ENCODE results near the gene TMEM223. TPM values are rescaled to one million over a fixed set of nuclear protein-coding genes. Genes with fewer than 3 reads are reported as not detected.

TMEM223 gene
- 42.2 and 53.8 TPM in 2 replicates for total RNA-seq

DNA sequence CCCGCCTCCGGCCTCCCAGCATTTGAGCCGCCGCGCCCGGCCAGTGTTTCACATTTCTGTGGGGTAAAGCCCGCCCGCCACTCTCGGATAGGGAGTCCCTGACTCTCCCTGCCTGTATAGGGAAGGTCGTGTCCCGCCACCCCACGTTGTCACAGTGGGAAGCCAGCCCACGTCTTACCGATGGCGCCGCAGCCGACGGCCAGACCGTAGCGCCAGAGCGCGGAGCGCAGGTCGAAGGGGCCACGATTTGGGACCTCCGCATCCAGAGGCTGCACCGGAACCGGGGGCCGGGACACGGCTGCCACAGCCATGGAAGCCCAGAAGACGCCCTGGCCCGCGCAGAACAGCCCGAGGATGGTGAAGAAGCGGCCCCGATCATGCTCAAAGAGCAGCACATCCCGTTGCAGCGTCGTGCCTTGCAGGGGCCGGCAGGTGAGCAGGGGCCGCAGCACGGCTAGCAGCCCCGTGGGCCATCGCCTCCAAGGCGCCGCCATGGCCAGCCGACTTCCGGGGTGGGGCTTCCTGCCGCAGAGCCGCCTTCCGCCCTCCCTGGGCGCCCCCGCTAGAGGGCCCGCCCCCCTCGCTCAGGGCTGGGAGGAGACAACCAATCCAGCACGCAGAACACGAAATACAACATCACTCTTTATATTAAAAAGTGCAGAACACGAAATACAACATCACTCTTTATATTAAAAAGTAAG, at the start of gene TMEM223:
Gene TMEM223 (minus strand): TSS at position 506 of the 701 bp plus-strand sequence. CDS start 12 bp downstream, at position 494.

DNA sequence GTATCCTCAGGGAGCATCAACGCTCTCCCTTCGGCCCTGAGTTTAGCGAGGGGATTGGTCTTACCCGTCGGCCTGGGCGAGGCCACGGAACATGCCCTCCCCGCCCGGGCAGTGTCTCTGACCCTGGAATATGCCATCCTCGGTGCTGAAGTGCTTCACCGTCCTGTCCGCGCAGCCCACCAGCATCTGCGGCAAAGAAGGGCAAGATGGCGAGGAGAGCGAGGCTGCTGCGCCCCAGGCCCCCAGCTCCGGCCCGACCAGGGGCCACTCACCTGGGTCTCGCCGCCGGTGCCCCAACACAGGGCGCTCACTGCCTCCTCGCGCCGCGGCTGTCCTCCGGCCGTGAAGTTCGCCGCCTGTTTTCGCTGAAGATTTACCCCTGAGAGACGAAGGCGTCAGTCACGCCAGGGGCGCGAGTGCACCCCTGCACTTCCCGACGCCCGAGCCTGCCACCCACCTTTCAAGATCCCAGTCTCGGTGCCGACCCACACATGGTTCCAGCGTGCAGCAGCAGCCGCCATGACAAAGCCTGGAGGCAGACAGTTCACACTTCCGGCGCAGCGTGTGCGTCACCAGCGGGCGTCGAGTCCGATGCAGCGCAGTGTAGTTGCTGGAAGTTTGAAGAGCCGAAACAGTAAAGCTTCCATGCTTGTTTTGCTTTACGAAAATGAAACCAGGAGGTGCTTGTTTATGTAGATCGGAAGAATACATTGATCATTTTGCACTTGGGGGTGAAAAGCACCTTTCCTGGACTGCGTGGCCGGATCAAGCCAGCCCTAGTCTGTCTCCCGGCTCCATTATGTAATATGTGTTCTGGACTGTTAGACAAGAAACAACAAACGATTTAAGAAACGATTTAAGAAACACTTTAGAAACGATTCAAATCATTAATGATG, 47.5 kb upstream of the TMEM223 start, which contains the start of gene WDR74:
Gene WDR74 (minus strand): TSS at position 541 of the 896 bp plus-strand sequence. CDS start 20 bp downstream, at position 521.

DNA sequence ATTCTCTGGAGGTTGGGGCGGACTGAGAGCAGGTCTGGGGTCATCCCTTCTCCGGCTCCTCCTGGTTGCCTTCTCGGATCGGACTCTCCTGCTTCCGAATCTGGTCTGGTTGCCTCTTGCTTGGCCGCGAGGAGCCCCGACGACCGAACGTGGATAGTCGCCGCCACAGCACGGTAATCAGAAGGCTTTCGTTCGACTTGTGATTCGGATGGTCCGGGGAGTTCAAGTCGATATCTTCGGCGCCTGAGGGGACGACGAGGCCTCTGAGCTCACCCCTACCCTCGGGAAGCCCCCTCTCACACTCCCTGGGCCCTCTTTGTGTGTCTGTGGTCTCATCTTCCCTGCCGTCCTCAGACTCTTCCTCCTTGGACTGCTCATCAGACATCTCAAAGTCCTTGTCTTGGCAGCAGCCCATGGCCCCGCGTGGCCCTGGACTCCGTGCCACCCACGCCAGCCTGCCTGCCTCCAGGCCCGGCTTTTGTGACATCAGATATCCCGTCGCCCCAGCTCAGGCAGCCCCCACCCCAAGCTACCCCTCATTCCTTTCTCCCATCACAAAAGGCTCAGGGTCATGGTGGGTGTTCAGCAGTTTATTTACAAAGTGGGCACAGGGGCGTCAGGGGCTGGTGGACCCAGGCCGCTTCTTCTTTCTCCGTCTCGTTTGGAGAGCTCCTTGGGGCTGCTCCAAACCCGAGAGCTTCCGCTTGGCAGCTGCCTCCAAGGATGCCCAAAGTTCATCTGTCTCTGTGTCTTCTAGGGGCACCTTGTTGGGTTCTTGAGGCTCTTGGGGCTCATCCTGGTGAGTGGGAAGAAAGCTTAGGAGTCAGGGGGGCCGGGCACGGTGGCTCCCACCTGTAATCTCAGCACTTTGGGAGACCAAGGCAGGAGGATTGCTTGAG, 40.8 kb upstream of the TMEM223 start, which contains the start of gene TEX54:
Gene TEX54 (minus strand): TSS at position 506 of the 899 bp plus-strand sequence.

GRCh38 chr11:62831520-62832335, 39.9 kb upstream of the TMEM223 start, which contains the start of gene STX5:
Gene STX5 (minus strand): TSS chr11:62832051. CDS start chr11:62831243, 808 bp downstream.

DNA sequence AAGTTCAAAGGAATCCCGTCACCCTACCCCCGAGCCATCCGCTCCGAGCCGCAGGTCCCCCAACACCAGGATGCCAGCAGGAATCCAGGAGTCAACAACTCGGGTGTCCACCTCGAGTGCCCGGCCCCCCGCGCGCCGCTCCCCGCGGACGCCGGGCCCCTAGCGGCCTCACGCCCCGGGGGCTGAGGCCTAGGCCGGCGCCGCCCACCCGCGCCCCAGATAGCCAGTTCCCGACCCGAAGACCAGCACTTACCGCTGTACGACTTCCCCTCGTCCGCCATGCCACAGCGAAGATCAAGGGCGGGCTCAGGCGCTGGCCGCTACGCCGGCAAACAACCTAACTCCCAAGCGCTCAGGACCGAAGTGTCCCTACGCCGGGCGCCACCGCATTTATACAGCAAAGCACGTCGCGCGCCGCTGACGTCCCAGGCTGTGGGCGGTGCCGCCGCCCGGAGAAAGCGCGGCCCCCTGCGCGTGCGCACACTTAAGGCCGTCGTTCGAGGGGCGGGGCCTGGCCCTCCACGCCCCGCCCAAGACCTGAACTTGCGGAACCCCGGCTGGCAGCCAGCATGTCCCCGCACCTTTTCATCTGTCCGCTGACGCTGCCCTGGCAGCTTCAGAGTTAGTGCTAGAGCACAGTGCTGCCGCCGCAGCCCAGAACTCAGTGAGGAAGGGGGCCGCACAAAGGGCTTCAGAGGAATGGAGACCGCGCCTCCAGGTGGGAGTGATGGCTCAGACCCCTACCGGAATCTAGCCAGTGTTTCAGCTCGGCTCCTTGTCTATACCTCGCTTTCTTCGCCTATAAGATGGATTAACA, 13.5 kb upstream of the TMEM223 start, which contains the start of gene NXF1:
Gene NXF1 (minus strand): TSS at position 365 of the 817 bp plus-strand sequence. CDS start 84 bp downstream, at position 281.

DNA sequence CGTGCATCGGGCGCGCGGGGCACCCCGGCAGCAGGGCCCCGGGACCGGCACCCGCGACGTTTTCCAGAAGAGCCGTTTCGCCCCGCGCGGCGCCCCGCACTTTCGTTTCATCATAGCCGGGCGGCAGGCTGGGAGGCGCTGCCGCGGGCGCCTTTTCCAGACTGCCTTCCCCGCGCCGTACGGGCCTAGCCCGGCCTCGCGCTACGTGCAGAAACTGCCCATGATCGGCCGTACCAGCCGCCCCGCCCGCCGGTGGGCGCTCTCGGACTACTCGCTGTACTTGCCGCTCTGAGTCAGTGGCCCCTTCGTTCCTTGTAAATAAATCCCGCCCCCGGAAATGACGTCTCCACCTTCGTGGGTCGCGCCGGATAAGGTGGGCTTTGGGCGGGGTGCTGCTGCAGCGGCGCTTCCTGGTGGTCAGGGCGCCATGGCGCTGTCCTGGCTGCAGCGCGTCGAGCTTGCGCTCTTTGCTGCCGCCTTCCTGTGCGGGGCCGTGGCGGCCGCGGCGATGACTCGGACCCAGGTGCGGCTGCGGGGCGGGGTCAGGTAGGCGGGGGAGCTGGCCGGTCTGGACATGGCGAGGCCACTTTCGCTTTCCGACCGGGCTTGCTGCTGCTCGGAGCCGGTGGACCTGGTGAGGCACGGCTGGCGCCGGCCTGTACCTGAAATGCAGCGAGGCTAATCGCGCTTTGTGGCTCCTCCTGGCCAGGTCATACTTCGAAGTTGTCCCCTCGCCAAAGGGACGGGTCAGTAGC, 4.6 kb downstream of the TMEM223 start, which contains the start of gene TMEM179B:
Gene TMEM179B (plus strand): TSS at position 398 of the 755 bp plus-strand sequence. CDS start 30 bp downstream, at position 428.

DNA sequence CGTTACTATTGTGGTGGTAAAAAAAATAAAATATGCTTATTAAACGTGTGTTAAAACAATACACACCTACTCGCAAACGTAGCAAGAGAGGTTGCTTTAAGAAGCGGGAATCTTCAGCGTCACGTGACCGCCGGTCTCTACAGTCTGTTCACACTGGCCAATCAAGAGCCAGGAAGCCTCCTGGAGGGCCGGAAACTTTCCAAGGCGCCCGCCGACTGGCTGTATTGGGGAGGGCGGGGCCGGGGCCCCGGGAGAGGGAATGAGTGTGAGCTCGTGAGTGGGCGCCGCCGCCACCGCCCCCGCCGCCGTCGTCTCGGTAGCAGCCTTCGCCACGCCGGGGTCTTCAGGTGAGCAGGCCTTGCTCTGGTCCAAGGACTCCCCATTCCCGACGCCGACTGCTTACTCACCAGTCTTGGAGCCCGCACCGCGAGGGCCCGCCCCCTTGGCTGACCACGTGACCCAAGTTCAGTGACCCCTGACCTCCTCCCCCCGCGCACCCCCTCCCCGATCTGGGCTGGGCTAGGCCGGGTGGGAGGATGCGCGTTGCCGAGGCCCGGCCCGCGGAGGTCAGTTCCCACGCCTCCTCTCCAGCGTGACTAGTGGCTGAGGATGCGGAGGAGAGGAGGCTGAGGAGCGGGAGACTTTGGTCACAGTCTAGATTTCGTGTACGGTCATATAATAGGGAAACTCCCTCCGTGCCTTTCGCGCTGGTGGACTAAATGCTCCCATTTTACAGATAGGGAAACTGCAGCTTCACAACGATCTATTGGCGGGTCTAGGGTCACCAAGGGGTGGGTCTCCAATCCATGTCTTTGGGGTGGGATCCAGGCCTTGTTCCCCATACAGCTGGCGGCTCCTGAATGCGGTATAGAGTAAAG, 20.4 kb downstream of the TMEM223 start, which contains the start of gene TAF6L:
Gene TAF6L (plus strand): TSS at position 253 of the 878 bp plus-strand sequence. CDS start 4,388 bp downstream, outside the sequence.

DNA sequence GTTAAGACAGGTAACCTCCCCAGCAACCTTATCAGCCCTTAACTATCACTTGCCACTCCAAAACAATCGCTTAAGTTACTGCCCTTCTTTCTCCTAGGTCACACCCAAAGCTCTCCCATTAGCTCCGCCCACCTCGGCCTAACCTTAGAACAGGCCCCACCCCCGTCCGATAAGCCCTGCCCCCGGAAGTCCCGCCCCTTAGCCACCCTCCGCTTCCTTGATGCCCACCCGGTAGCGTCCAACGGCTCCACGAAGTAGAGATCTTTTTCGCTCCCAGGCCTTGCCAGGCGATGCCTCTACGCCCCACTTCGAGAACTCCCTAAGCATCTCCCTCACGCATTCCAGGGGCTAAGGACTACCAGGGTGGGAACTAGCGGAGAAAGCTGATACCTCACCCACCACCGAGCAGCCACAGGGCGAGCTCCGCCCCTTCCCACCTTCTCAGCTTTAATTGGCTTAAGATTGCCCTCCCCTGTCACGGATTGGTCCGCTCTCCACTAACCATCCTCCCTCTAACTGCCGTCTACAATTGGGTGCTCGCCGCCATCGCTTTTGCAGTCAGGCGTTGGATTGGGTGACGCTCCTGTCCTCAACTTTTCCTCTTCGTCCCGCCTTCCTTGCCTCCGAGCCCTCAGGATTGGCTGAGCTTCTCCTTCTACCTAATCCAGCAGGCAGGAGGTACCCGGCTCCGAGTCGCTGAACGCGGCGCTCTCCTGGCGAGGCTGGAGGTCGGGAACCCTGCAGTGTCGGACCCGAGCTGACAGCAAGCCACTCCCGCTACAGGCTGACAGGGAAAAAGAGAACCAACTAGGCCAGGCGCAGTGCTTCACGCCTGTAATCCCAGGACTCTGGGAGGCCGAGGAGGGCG, 37.8 kb downstream of the TMEM223 start, which contains the start of gene ZBTB3:
Gene ZBTB3 (minus strand): TSS at position 425 of the 868 bp plus-strand sequence. CDS start 496 bp downstream, outside the sequence.

Other genes with a start within 250 kb of the TMEM223 start
- 176 and 366 TPM in 2 replicates for gene AHNAK, start 245.2 kb downstream of the TMEM223 start, total RNA-seq
- 1,936 and 2,201 TPM in 2 replicates for gene EEF1G, start 218.1 kb downstream of the TMEM223 start, total RNA-seq
- gene TUT1, start 200.5 kb downstream of the TMEM223 start, total RNA-seq: 8.4 and 13.9 TPM in 2 replicates
- gene MTA2, start 190.1 kb downstream of the TMEM223 start, total RNA-seq: 97.5 and 169 TPM in 2 replicates
- 20.2 and 28.7 TPM in 2 replicates for gene EML3, start 179.2 kb downstream of the TMEM223 start, total RNA-seq
- gene ROM1, start 178.7 kb downstream of the TMEM223 start, total RNA-seq: 1.7 and 2.3 TPM in 2 replicates
- gene B3GAT3, start 170.0 kb downstream of the TMEM223 start, total RNA-seq: 42.0 and 47.1 TPM in 2 replicates
- 188 TPM in 2 replicates for gene GANAB, start 145.4 kb downstream of the TMEM223 start, total RNA-seq
- gene INTS5, start 138.7 kb downstream of the TMEM223 start, total RNA-seq: 21.2 and 29.4 TPM in 2 replicates
- 53.8 and 88.1 TPM in 2 replicates for gene C11orf98, start 126.8 kb downstream of the TMEM223 start, total RNA-seq
- gene CSKMT, start 126.7 kb downstream of the TMEM223 start, total RNA-seq: 7.8 and 19.2 TPM in 2 replicates
- gene UQCC3, start 120.3 kb downstream of the TMEM223 start, total RNA-seq: 12.5 and 22.6 TPM in 2 replicates
- 2.4 and 3.4 TPM in 2 replicates for gene LBHD1, start 119.7 kb downstream of the TMEM223 start, total RNA-seq
- gene UBXN1, start 112.9 kb downstream of the TMEM223 start, total RNA-seq: 139 and 165 TPM in 2 replicates
- gene LRRN4CL, start 102.5 kb downstream of the TMEM223 start, total RNA-seq: 0.08 TPM in 2 replicates
- 20.9 and 34.7 TPM in 2 replicates for gene BSCL2, start 84.6 kb downstream of the TMEM223 start, total RNA-seq
- not detected in 2 replicates for gene GNG3, start 84.3 kb downstream of the TMEM223 start, total RNA-seq
- 6.4 and 6.5 TPM in 2 replicates for gene HNRNPUL2, start 64.5 kb downstream of the TMEM223 start, total RNA-seq
- 15.5 and 17.5 TPM in 2 replicates for gene TTC9C, start 63.5 kb downstream of the TMEM223 start, total RNA-seq
- gene ZBTB3, start 37.8 kb downstream of the TMEM223 start, total RNA-seq: 5.0 and 6.1 TPM in 2 replicates
- 125 and 151 TPM in 2 replicates for gene POLR2G, start 30.4 kb downstream of the TMEM223 start, total RNA-seq
- 11.5 and 22.3 TPM in 2 replicates for gene TAF6L, start 20.6 kb downstream of the TMEM223 start, total RNA-seq
- gene TMEM179B, start 4.6 kb downstream of the TMEM223 start, total RNA-seq: 46.2 and 52.1 TPM in 2 replicates
- gene NXF1, start 13.4 kb upstream of the TMEM223 start, total RNA-seq: 21.8 and 26.4 TPM in 2 replicates
- gene STX5, start 40.0 kb upstream of the TMEM223 start, total RNA-seq: 26.9 and 37.9 TPM in 2 replicates
- gene TEX54, start 40.8 kb upstream of the TMEM223 start, total RNA-seq: not detected in 2 replicates
- gene WDR74, start 47.6 kb upstream of the TMEM223 start, total RNA-seq: 65.8 and 125 TPM in 2 replicates
- 855 and 957 TPM in 2 replicates for gene SLC3A2, start 88.9 kb upstream of the TMEM223 start, total RNA-seq
- not detected in 2 replicates for gene CHRM1, start 129.4 kb upstream of the TMEM223 start, total RNA-seq
- gene SLC22A6, start 193.0 kb upstream of the TMEM223 start, total RNA-seq: not detected in 2 replicates
- gene SLC22A8, start 223.8 kb upstream of the TMEM223 start, total RNA-seq: not detected in 2 replicates